ENCODE measurements around the gene CACYBP. TPM values are rescaled to one million over a fixed set of nuclear protein-coding genes. Genes with fewer than 3 reads are reported as not detected.

CACYBP gene
- polyA plus RNA-seq, 2 of the 4 experiments (the other 2 are of a cell fraction) = 151 to 253 TPM

GRCh38 chr1:175015243-175015642, 15.5 kb downstream of the CACYBP start:
- ChIA-PET POLR2A (interaction anchor here (1.7 to 2.6 kb wide), 2 partner anchors 8 to 15 kb away, joined by 16 to 21 read pairs; partner anchors contain the start of genes CACYBP and MRPS14), CTCF (interaction anchor here (0.6 to 1.5 kb wide), 2 partner anchors 8 to 1015 kb away, joined by 3 to 7 read pairs; partner anchors contain the start of gene MRPS14)
- no peak overlapping the region for H3K27ac ChIP-seq
- no peak for DNase-seq (ENCODE audit: low read depth in 1 of 2, low spot score in 1 of 2)
- ATAC-seq = no peak
- no peak for FAIRE-seq
- no peaks in the 10 kb centered on the region for H3K9me3 ChIP-seq
- no peak overlapping the region for H3K4me3 ChIP-seq
- TF ChIP-seq ELK1 (IDR thresholded peaks at IDR 0.05; ENCODE audit: low read depth, low read length) (no peak), ATOH8 (CRISPR knock-in tag; IDR thresholded peaks at IDR 0.05; ENCODE audit: low read depth) (no peak), KDM5A (IDR thresholded peaks at IDR 0.05) (no peak)
- no peaks in the 10 kb centered on the region for H3K4me1 ChIP-seq
- no peak overlapping the region for H3K4me2 ChIP-seq
- 94% methylated on average over 4 of the region's 4 CpGs for WGBS (ENCODE audit: missing lambda C conversion rate)

- no peak overlapping the region for H3K27ac ChIP-seq
- no peak overlapping the region for H3K4me2 ChIP-seq
- TF ChIP-seq ATOH8 (CRISPR knock-in tag; IDR thresholded peaks at IDR 0.05; ENCODE audit: low read depth) (no peak), ZSCAN20 (CRISPR knock-in tag; IDR thresholded peaks at IDR 0.05) (no peak), CBX8 (IDR thresholded peaks at IDR 0.05) (no peak), TP53 (CRISPR knock-in tag; IDR thresholded peaks at IDR 0.05) (no peak), ELK1 (IDR thresholded peaks at IDR 0.05; ENCODE audit: low read depth, low read length) (no peak), ZC3H11A (IDR thresholded peaks at IDR 0.05) (no peak), CBX2 (IDR thresholded peaks at IDR 0.05; ENCODE audit: borderline replicate concordance, low read depth) (no peak), KDM1A (IDR thresholded peaks at IDR 0.05; ENCODE audit: low read depth) (no peak), MAFK (IDR thresholded peaks at IDR 0.05; ENCODE audit: partially characterized antibody) (no peak), HOXB13 (CRISPR knock-in tag; IDR thresholded peaks at IDR 0.05; ENCODE audit: low read depth) (no peak), GATA3 (IDR thresholded peaks at IDR 0.05; ENCODE audit: borderline replicate concordance) (no peak), SMC3 (IDR thresholded peaks at IDR 0.05) (no peak), CHD2 (IDR thresholded peaks at IDR 0.05; ENCODE audit: low read length, partially characterized antibody) (no peak), PBX3 (IDR thresholded peaks at IDR 0.05) (no peak), HES2 (IDR thresholded peaks at IDR 0.05) (no peak)
- ChIA-PET CTCF (no interaction called here), POLR2A (interaction anchor here (0.6 kb wide), 1 partner anchor 8 kb away, joined by 5 read pairs; no protein-coding TSS in a partner anchor)
- FAIRE-seq (no peak), ATAC-seq (no peak), DNase-seq (ENCODE audit: low read depth in 1 of 2, low spot score in 1 of 2) (no peak)
- H3K4me3 ChIP-seq = no peak overlapping the region
- H3K4me1 ChIP-seq = peaks cover 8% of the 10 kb centered on the region; the same call in 1 of the 3 replicates
- 88% methylated on average over 3 of the region's 3 CpGs for WGBS (ENCODE audit: missing lambda C conversion rate)
- H3K9me3 ChIP-seq = no peaks in the 10 kb centered on the region
Measured at GRCh38 chr1:175019524-175019923, 19.8 kb downstream of the CACYBP start.

Data from A549 (cell line).